OCI-M2 (cell line): Measurements from ENCODE around the gene TBC1D23.
A peak's percentile ranks its signal among the peaks of the same experiment; 100 is the strongest.
"Not testable (repeated sequence)": the region's sequence is repeated elsewhere in the genome, so short reads cannot be mapped to it uniquely, and the experiment has no call there.

Experiments
- DNase-seq: peaks from one replicate; lab custom pipeline; 2025; ENCODE audit not compliant: unreplicated experiment; lab: John Stamatoyannopoulos, UW

TBC1D23 gene

DNA sequence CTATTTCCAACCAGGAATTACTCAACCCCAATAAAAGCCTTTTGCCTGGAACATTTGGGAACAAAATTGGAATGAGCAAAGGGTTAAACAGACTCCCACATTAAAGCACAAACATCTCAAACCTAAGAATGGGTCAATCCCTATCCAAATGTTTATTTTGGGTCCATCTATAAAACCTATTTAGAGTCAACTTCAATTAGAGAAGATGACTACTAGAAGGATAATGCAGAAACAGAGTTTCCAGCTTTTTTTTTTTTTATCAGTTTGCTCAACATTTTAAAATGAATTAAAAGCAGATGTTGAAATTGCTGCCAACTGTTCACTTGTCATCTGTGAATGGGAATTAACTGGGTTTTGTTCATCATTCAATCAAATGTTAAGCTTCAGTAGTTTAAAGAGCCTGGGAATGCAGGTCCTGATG, 4.1 kb upstream of the TBC1D23 start:
- no peak for DNase-seq

- no peak for DNase-seq
Measured at GRCh38 chr3:100257586-100257985, 3.2 kb upstream of the TBC1D23 start.

- DNase-seq, result no peak
Measured at GRCh38 chr3:100260081-100260684, 609 bp upstream of the TBC1D23 start.

- no peak for DNase-seq
Measured at GRCh38 chr3:100261485-100261903, 702 bp downstream of the TBC1D23 start.

- not testable (repeated sequence) for DNase-seq
Measured at GRCh38 chr3:100262925-100263324, 2.1 kb downstream of the TBC1D23 start.

GRCh38 chr3:100263583-100263982, 2.8 kb downstream of the TBC1D23 start:
- DNase-seq, result no peak

DNA sequence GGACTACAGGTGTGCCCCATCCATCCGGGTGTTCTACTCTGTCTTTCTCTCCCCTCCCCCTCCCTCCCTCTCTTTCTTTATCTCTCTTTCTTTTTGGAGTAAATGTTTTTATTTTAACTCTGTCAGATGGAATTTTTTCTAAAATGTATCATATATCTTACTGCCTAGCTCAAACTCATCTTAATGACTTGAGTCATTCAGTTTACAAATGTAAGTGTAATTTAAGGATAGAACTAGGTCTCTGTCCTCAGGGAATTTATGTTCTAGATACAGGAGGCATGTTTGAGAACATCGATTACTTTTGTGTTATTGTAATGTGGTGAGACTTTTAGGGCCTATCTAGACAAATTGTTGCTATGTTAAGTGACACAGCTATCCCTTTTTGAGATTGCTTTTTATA, 3.5 kb downstream of the TBC1D23 start:
- no peak for DNase-seq

- no peak for DNase-seq
Measured at GRCh38 chr3:100265016-100265415, 4.2 kb downstream of the TBC1D23 start.

- DNase-seq, result no peak
Measured at GRCh38 chr3:100266531-100266930, 5.7 kb downstream of the TBC1D23 start.

GRCh38 chr3:100268156-100268555, 7.4 kb downstream of the TBC1D23 start:
- DNase-seq, result no peak

GRCh38 chr3:100269001-100269400, 8.2 kb downstream of the TBC1D23 start:
- no peak for DNase-seq

DNA sequence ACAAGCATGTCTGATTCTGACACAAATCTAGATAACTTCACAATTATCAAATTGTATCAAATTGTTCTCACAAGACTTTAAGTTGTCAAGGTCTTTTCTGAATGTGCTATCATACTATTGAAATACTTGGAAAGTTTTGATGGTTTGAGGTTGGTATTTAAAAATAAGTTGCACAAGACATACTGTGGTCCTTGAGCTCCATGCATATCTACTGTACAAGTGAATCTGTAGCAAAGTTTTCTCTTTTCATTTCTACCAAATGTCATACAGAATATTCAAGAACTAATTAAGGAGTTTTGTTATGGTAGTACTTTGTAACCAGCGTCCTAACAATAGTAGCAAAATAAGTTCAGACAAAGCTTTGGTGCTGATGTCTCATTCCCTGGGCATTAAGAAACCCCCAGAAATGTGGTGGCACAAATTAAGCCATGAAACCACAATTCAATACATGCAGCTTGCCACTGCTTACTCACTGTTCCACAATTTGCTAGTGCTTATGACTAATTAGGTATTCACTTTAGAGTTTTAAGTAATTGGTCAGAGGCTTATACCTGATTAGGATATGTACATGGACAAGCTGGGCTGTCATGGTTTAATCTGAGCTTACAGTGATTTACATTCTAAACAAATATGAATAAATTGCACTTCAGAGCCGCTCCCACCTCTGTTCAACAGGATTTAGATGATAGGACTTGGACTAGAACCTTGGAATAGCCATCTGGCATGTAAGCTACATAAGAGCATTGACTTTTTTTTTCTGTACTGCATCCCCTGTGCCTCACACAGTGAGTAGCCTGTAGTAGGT, 8.8 kb downstream of the TBC1D23 start:
- no peak for DNase-seq

DNA sequence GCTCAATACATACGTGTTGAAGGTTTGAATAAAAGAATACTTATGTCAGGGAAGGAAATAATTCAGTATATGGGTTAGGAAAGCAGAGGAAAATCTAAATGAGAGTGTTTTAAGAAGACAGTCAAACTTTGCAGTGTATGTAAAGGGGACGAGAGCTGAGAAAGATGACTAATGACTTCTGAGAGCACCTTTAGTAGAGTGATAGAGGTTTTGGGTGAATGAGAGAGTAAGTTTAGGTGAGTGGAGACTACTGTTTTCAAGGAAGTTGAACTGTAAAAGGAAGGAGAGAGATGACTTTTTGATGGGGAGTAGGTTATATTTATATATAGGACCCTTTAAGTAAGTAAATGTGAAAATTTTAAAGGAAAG, 9.4 kb downstream of the TBC1D23 start:
- DNase-seq, result no peak

DNA sequence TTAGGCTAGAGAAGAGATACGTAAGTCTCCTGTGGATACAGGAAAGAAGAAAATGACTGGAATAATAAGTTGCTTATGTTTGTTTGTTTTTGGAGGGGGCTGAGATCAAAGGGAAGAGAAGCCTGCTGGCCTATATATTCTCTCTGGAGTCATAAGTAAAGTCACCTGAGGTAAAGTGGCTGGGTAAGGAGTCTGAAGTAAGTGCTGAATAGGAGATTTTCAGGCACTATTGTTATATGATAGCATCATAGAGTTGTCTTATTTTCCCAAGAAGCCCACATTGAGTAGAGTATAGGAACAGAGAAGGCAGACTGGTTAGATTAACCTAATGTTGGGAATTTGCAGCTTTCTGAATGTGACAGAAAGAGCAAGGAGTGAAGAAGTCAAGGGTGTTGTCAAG, 10.7 kb downstream of the TBC1D23 start:
- no peak for DNase-seq

GRCh38 chr3:100272797-100273611, 12.2 kb downstream of the TBC1D23 start:
- not testable (repeated sequence) for DNase-seq

- no peak for DNase-seq
Measured at GRCh38 chr3:100274361-100274760, 13.6 kb downstream of the TBC1D23 start.

GRCh38 chr3:100277255-100277800, 16.5 kb downstream of the TBC1D23 start:
- DNase-seq, result no peak

GRCh38 chr3:100278910-100279309, 18.1 kb downstream of the TBC1D23 start:
- DNase-seq, result no peak

GRCh38 chr3:100288288-100288894, 27.6 kb downstream of the TBC1D23 start:
- no peak for DNase-seq

DNA sequence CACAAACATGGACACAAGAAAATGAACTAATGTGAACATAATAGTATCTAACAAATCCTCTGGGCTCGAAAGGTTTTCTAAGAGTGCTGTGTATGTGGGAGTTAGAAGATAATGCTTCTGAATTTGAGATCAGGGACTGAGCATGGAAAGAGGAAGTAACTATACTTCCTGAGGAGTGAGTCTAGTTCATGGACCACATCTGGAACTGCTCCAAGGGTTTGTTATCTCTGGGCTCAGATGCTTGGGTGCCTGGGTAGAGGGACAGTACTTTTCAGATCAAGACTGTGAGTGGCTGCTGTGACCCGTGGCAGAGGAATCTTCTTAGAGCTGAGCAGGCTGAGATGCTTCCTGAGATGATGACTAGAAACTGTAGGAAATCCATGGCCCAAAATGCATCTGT, 28.5 kb downstream of the TBC1D23 start:
- peak; percentile 75 for DNase-seq

DNA sequence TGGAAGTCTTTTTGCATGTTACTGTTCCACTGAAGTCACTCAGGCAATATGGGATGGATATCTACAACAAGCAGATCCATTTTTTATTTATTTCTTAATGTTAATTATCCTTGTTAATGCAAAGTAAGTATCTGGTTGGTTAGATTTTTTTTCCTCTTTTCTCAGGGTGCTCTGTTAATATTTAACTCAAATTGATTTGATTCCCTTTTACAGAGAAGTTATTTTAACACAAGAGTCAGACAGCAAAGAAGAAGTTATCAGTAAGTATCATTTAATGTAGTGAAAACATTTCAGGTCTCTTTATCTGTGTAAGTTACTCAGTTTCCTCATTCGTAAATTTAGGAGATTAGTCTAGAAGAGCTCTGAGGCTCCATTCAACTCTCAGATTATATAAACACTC, 34.3 kb downstream of the TBC1D23 start:
- no peak for DNase-seq
